Endothelial cell of umbilical vein (primary cell): ENCODE measurements around the gene PSD2. TPM values are rescaled to one million over a fixed set of nuclear protein-coding genes. Genes with fewer than 3 reads are reported as not detected.

Source experiments
- BruUV-seq: library from RNA; stranded (reverse); fragments of 400-500 nt; replicated peaks from 2 replicates; lab custom pipeline; 2021; lab: Mats Ljungman, UMichigan
- CTCF ChIA-PET: fragments of 300-600, 350-600 bp; sonication (Branson Sonifier 250); formaldehyde crosslinking; loops from one replicate; lab custom pipeline; 2021; ENCODE audit warnings: antibody characterized with exemption, inconsistent platforms; lab: Charles Lee
- POLR2A ChIA-PET: fragments of 300-600, 350-600 bp; sonication (Branson Sonifier 250); formaldehyde crosslinking; loops from one replicate; lab custom pipeline; 2021; ENCODE audit warnings: antibody characterized with exemption, inconsistent platforms; lab: Charles Lee
- DNase-seq: peaks from one replicate; pipeline ENCODE4 v3.0.0-alpha.2; 2011; ENCODE audit warnings: low read depth, low spot score
- FAIRE-seq: peaks from 2 replicates; lab custom pipeline; 2011; peaks lifted over from hg19 to GRCh38; lab: Jason Lieb, UNC
- H2AFZ ChIP-seq: 2 replicates; pipeline ENCODE4 v1.6.0; 2012; ENCODE audit warnings: low read depth, low read length, control low read depth, inconsistent platforms
- H3K27ac ChIP-seq: 2 replicates; pipeline ENCODE4 v1.5.1; 2011; ENCODE audit warnings: low read depth, mild to moderate bottlenecking, control low read depth, low read length, moderate library complexity; ENCODE audit not compliant: insufficient read depth
- H3K27me3 ChIP-seq, 2 experiments: 2 replicates each; pipeline versions ENCODE4 v1.6.0 to v1.6.1; 2011; ENCODE audit warnings: low read length in 2 of 2, mixed read lengths in 1 of 2; ENCODE audit not compliant: control insufficient read depth in 2 of 2, insufficient read depth in 2 of 2
- H3K36me3 ChIP-seq, 2 experiments: 2 replicates in 1 of 2; 3 replicates in 1 of 2; pipeline ENCODE4 v1.5.1; 2011; ENCODE audit warnings: low read length in 2 of 2, mild to moderate bottlenecking in 1 of 2, moderate library complexity in 1 of 2; ENCODE audit not compliant: control insufficient read depth in 2 of 2, insufficient read depth in 2 of 2; ENCODE audit errors: extremely low read depth in 1 of 2
- H3K4me1 ChIP-seq: 3 replicates; pipeline ENCODE4 v1.5.1; 2011; ENCODE audit warnings: mild to moderate bottlenecking, low read length; ENCODE audit not compliant: control insufficient read depth, insufficient read depth; ENCODE audit errors: extremely low read depth
- H3K4me2 ChIP-seq: 2 replicates; pipeline ENCODE4 v1.6.1; 2011; ENCODE audit warnings: low read length, control low read depth, mixed read lengths; ENCODE audit not compliant: insufficient read depth
- H3K4me3 ChIP-seq, 3 experiments: fragments of 200-600 bp in 1 of 3; sonication (generic), shearing (Covaris generic) in 1 of 3; replicated peaks in 1 of 3; 2 replicates each; pipeline ENCODE4 v1.5.1; 2011 to 2016; ENCODE audit warnings: control low read depth in 3 of 3, low read length in 3 of 3, mild to moderate bottlenecking in 2 of 3, inconsistent platforms in 1 of 3, low read depth in 1 of 3, moderate library complexity in 1 of 3; ENCODE audit not compliant: insufficient read depth in 1 of 3
- H3K79me2 ChIP-seq: 2 replicates; pipeline ENCODE4 v1.6.0; 2012; ENCODE audit warnings: low read length, inconsistent platforms; ENCODE audit not compliant: control insufficient read depth, insufficient read depth
- H3K9ac ChIP-seq: replicated peaks from 2 replicates; pipeline ENCODE3; 2011; ENCODE audit warnings: low read length, control low read depth; ENCODE audit not compliant: insufficient read depth; ENCODE audit errors: extremely low read depth
- H3K9me1 ChIP-seq: replicated peaks from 3 replicates; pipeline ENCODE4 v1.6.0; 2011; ENCODE audit warnings: mild to moderate bottlenecking, low read length; ENCODE audit not compliant: control insufficient read depth, insufficient read depth; ENCODE audit errors: extremely low read depth
- H3K9me3 ChIP-seq: replicated peaks from 2 replicates; pipeline ENCODE4 v1.5.1; 2012; ENCODE audit warnings: low read length, inconsistent platforms; ENCODE audit not compliant: control insufficient read depth, insufficient read depth
- H4K20me1 ChIP-seq: replicated peaks from 2 replicates; pipeline ENCODE3; 2011; ENCODE audit warnings: mild to moderate bottlenecking, low read length; ENCODE audit not compliant: control insufficient read depth, insufficient read depth; ENCODE audit errors: extremely low read depth
- CTCF ChIP-seq, 2 donors: IDR thresholded peaks; 1 replicate in 1 of 2; 2 replicates in 1 of 2; pipeline ENCODE4 v1.5.1; 2011; ENCODE audit warnings: low read length in 2 of 2, mild to moderate bottlenecking in 2 of 2, moderate library complexity in 2 of 2, control low read depth in 1 of 2, inconsistent platforms in 1 of 2, low read depth in 1 of 2; ENCODE audit not compliant: insufficient read depth in 1 of 2; ENCODE audit errors: extremely low read depth in 1 of 2
- EZH2 ChIP-seq: IDR thresholded peaks from 2 replicates; pipeline ENCODE4 v1.6.1; 2012; ENCODE audit warnings: borderline replicate concordance, low read depth, mild to moderate bottlenecking, moderate library complexity, low read length, inconsistent platforms; ENCODE audit not compliant: severe bottlenecking
- FOS ChIP-seq: IDR thresholded peaks from 2 replicates; pipeline ENCODE4 v1.6.1; 2011; ENCODE audit warnings: mild to moderate bottlenecking, low read length, moderate library complexity, borderline replicate concordance; ENCODE audit not compliant: insufficient read depth
- GATA2 ChIP-seq: IDR thresholded peaks from 2 replicates; pipeline ENCODE4 v1.7.0; 2011; ENCODE audit warnings: low read depth, mild to moderate bottlenecking, moderate library complexity, mixed read lengths, low read length; ENCODE audit not compliant: insufficient read length, insufficient read depth
- JUN ChIP-seq: IDR thresholded peaks from 2 replicates; pipeline ENCODE4 v1.6.1; 2011; ENCODE audit warnings: borderline replicate concordance, low read depth; ENCODE audit not compliant: insufficient read length, insufficient read depth
- MAX ChIP-seq: IDR thresholded peaks from 2 replicates; pipeline ENCODE4 v1.6.1; 2011; ENCODE audit not compliant: insufficient read depth, insufficient read length
- MYC ChIP-seq: IDR thresholded peaks from one replicate; pipeline ENCODE4 v1.6.1; 2011; ENCODE audit warnings: mild to moderate bottlenecking, low read depth, low read length
- POLR2A ChIP-seq: IDR thresholded peaks from 2 replicates; pipeline ENCODE4 v1.6.1; 2012; ENCODE audit warnings: low read depth, mild to moderate bottlenecking, control low read depth, low read length
- POLR2AphosphoS5 ChIP-seq: IDR thresholded peaks from 2 replicates; pipeline ENCODE4 v1.6.1; 2012; ENCODE audit warnings: low read depth, mild to moderate bottlenecking, control low read depth, low read length, moderate library complexity; ENCODE audit not compliant: insufficient read depth
- dilution Hi-C: fragments of 300-500 bp; cut with MboI; formaldehyde crosslinking; loops from one replicate; pipeline ENCODE4 v1.15.0; 2019; ENCODE audit warnings: low sequenced_read_pairs; ENCODE audit not compliant: extremely low pct_ligation_motif_present
- intact Hi-C: fragments of 100-400 bp; cut with micrococcal nuclease; formaldehyde crosslinking; loops from one replicate; pipeline ENCODE4 v1.10.0; 2022
- polyA plus RNA-seq, 4 experiments: library from polyadenylated mRNA; depleted of rRNA in 3 of 4; stranded (reverse) in 3 of 4; unstranded in 1 of 4; fragments of >200 nt; gene quantifications; 2 replicates each; pipeline versions ENCODE4 v1.2.1 to v1.2.3, GENCODE V29; 2011 to 2012; ENCODE audit warnings: missing spikeins in 1 of 4
- total RNA-seq: library from RNA; stranded (reverse); gene quantifications from 2 replicates; pipeline ENCODE4 v1.2.3, GENCODE V29; 2021

PSD2 gene
- total and polyA plus RNA-seq, 2 donors (not counting 3 experiments of a cell fraction or from before 2014, with no cell fraction given) = not detected

GRCh38 chr5:139772927-139773690, 22.5 kb upstream of the PSD2 start:
- H4K20me1 ChIP-seq = no peaks in the 10 kb centered on the region
- FAIRE-seq (no peak), DNase-seq (no peak)
- H3K9me1 ChIP-seq = no peaks in the 10 kb centered on the region
- TF ChIP-seq POLR2AphosphoS5 (no peak), JUN (no peak), POLR2A (no peak), FOS (no peak), GATA2 (no peak), MAX (no peak), CTCF (IDR thresholded peaks at IDR 0.05; ENCODE audit: extremely low read depth in 1 of 2, insufficient read depth in 1 of 2, low read depth in 1 of 2, low read length in 2 of 2) (no peak), EZH2 (no peak), MYC (no peak)
- H2AFZ ChIP-seq = no peak overlapping the region
- POLR2A ChIA-PET = no interaction called here
- no peak overlapping the region for H3K27ac ChIP-seq
- dilution Hi-C loops (no loop called here), intact Hi-C loops (no loop called here)
- H3K4me2 ChIP-seq = no peak overlapping the region
- no peaks in the 10 kb centered on the region for H3K79me2 ChIP-seq
- no peak overlapping the region for H3K9ac ChIP-seq
- H3K9me3 ChIP-seq = no peaks in the 10 kb centered on the region
- peaks cover 15% of the 10 kb centered on the region for H3K4me1 ChIP-seq
- H3K4me3 ChIP-seq = no peak overlapping the region
- no peaks in the 10 kb centered on the region for H3K36me3 ChIP-seq
- BruUV-seq = no TSS peak
- CTCF ChIA-PET = no interaction called here
- peaks cover 5 to 6% of the 10 kb centered on the region in 2 experiments for H3K27me3 ChIP-seq
